ENCODE results near the gene YIPF1. TPM values are rescaled to one million over a fixed set of nuclear protein-coding genes. Genes with fewer than 3 reads are reported as not detected.

The YIPF1 gene
- total and polyA plus RNA-seq, 9 donors, result 12.4 to 18.0 (median 15.1) TPM

DNA sequence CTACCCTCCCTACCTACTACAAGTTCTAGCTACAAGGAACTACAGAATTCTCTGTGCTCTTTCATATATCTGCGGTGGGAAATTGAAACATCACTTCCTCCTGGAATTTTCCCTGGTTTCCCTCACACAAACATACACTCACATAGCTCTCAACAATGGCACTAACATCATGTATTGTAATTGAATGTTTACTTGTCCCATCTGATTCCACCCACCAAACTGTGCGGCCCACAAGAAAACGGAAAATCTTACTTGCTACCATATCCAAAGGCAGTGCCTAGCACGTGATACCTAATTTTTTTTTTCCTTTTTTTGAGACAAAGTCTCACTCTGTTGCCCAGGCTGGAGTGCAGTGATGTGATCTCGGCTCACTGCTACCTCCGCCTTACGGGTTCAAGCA, 85.4 kb downstream of the YIPF1 start:
- H3K27ac ChIP-seq (ENCODE audit: low read length), result no peak overlapping the region
- H3K4me3 ChIP-seq (ENCODE audit: low read length), result no peak overlapping the region
- no peaks in the 10 kb centered on the region for H3K27me3 ChIP-seq (ENCODE audit: control insufficient read depth, insufficient read depth, low read length)
- H3K9me3 ChIP-seq (replicated peaks; ENCODE audit: control insufficient read depth, low read depth, low read length), result no peaks in the 10 kb centered on the region
- peaks cover 16% of the 10 kb centered on the region for H3K36me3 ChIP-seq (ENCODE audit: control insufficient read depth, insufficient read depth, low read length)
- H3K4me1 ChIP-seq (ENCODE audit: control insufficient read depth, insufficient read depth, low read length), result no peaks in the 10 kb centered on the region
- DNase-seq, result no peak
- WGBS (ENCODE audit: insufficient coverage), result 92% methylated on average over 4 of the region's 7 CpGs

Other genes with a start within 250 kb of the YIPF1 start
- gene GLIS1, start 150.6 kb downstream of the YIPF1 start, total RNA-seq, result not detected
- gene GLIS1, start 150.6 kb downstream of the YIPF1 start, polyA plus RNA-seq (ENCODE audit: insufficient read depth in 1 of 8, insufficient read length in 8 of 8, low replicate concordance in 1 of 8), result under 1 TPM in 6 of 8 donors, not detected in 2; 0.04 to 0.42 (median 0.08) TPM
- gene NDC1, start 51.5 kb downstream of the YIPF1 start, total RNA-seq, result 11.3 TPM
- gene NDC1, start 51.5 kb downstream of the YIPF1 start, polyA plus RNA-seq (ENCODE audit: insufficient read depth in 1 of 8, insufficient read length in 8 of 8, low replicate concordance in 1 of 8), result 10 to 100 TPM in 7 of 8 donors, 1 to 10 TPM in 1; 9.3 to 16.0 (median 12.2) TPM
- not detected for gene DIO1, start 4.4 kb upstream of the YIPF1 start, total RNA-seq
- gene DIO1, start 4.4 kb upstream of the YIPF1 start, polyA plus RNA-seq (ENCODE audit: insufficient read depth in 1 of 8, insufficient read length in 8 of 8, low replicate concordance in 1 of 8), result under 1 TPM in 5 of 8 donors, not detected in 3; 0.10 to 0.31 (median 0.15) TPM
- 23.8 TPM for gene IFT25, start 55.9 kb upstream of the YIPF1 start, total RNA-seq
- 10 to 100 TPM; 22.4 to 30.3 (median 25.8) TPM for gene IFT25, start 55.9 kb upstream of the YIPF1 start, polyA plus RNA-seq (ENCODE audit: insufficient read depth in 1 of 8, insufficient read length in 8 of 8, low replicate concordance in 1 of 8)
- gene LRRC42, start 56.6 kb upstream of the YIPF1 start, total RNA-seq, result 19.3 TPM
- 10 to 100 TPM; 21.1 to 30.2 (median 24.2) TPM for gene LRRC42, start 56.6 kb upstream of the YIPF1 start, polyA plus RNA-seq (ENCODE audit: insufficient read depth in 1 of 8, insufficient read length in 8 of 8, low replicate concordance in 1 of 8)
- not detected for gene LDLRAD1, start 128.4 kb upstream of the YIPF1 start, total RNA-seq
- gene LDLRAD1, start 128.4 kb upstream of the YIPF1 start, polyA plus RNA-seq (ENCODE audit: insufficient read depth in 1 of 8, insufficient read length in 8 of 8, low replicate concordance in 1 of 8), result under 1 TPM in 1 of 8 donors, not detected in 7; 0.30 TPM
- 196 TPM for gene TMEM59, start 163.4 kb upstream of the YIPF1 start, total RNA-seq
- 100 to 1,000 TPM; 127 to 183 (median 151) TPM for gene TMEM59, start 163.4 kb upstream of the YIPF1 start, polyA plus RNA-seq (ENCODE audit: insufficient read depth in 1 of 8, insufficient read length in 8 of 8, low replicate concordance in 1 of 8)
- gene TCEANC2, start 163.8 kb upstream of the YIPF1 start, total RNA-seq, result 5.0 TPM
- gene TCEANC2, start 163.8 kb upstream of the YIPF1 start, polyA plus RNA-seq (ENCODE audit: insufficient read depth in 1 of 8, insufficient read length in 8 of 8, low replicate concordance in 1 of 8), result 1 to 10 TPM; 4.0 to 6.2 (median 4.8) TPM